ENCODE results near the gene RBFOX2. TPM values are rescaled to one million over a fixed set of nuclear protein-coding genes. Genes with fewer than 3 reads are reported as not detected.

RBFOX2 gene
- polyA plus RNA-seq, 2 donors = 22.6 to 31.1 TPM

- H3K4me1 ChIP-seq (ENCODE audit: control insufficient read depth in 2 of 2, insufficient read depth in 2 of 2, low read length in 1 of 2) = no peaks in the 10 kb centered on the region
- H3K36me3 ChIP-seq (ENCODE audit: control insufficient read depth in 2 of 2, insufficient read depth in 2 of 2, low read length in 1 of 2) = peaks cover 4% of the 10 kb centered on the region in 2 donors
- no peaks in the 10 kb centered on the region for H3K27me3 ChIP-seq (ENCODE audit: control insufficient read depth in 1 of 2, insufficient read depth in 2 of 2, low read length in 2 of 2)
- WGBS, 2 donors = 87 to 89% methylated on average over 2 of the region's 2 CpGs
- H3K27ac ChIP-seq (ENCODE audit: low read depth in 2 of 2, low read length in 1 of 2) = no peak overlapping the region
- H3K9me3 ChIP-seq (ENCODE audit: control insufficient read depth in 2 of 2, insufficient read depth in 1 of 2, low read depth in 1 of 2, low read length in 1 of 2) = no peaks in the 10 kb centered on the region
- no peak overlapping the region for H3K4me3 ChIP-seq (ENCODE audit: low read depth in 1 of 2, low read length in 2 of 2)
Observed at GRCh38 chr22:35754761-35755160, 273.9 kb downstream of the RBFOX2 start.

GRCh38 chr22:35752863-35753189 lies 275.8 kb downstream of the RBFOX2 start:
- Histone ChIP-seq H3K4me3 (ENCODE audit: low read depth in 1 of 2, low read length in 2 of 2) (no peak overlapping the region), H3K27me3 (ENCODE audit: control insufficient read depth in 1 of 2, insufficient read depth in 2 of 2, low read length in 2 of 2) (no peaks in the 10 kb centered on the region), H3K9me3 (ENCODE audit: control insufficient read depth in 2 of 2, insufficient read depth in 1 of 2, low read depth in 1 of 2, low read length in 1 of 2) (no peaks in the 10 kb centered on the region), H3K27ac (ENCODE audit: low read depth in 2 of 2, low read length in 1 of 2) (no peak overlapping the region), H3K4me1 (ENCODE audit: control insufficient read depth in 2 of 2, insufficient read depth in 2 of 2, low read length in 1 of 2) (no peaks in the 10 kb centered on the region), H3K36me3 (ENCODE audit: control insufficient read depth in 2 of 2, insufficient read depth in 2 of 2, low read length in 1 of 2) (peaks cover 4 to 5% of the 10 kb centered on the region in 2 donors)
- 77 to 87% methylated on average over 3 of the region's 3 CpGs for WGBS, 2 donors

- WGBS, 2 donors = 66 to 73% methylated on average over 5 of the region's 5 CpGs
- Histone ChIP-seq H3K36me3 (ENCODE audit: control insufficient read depth in 2 of 2, insufficient read depth in 2 of 2, low read length in 1 of 2) (peaks cover 4 to 5% of the 10 kb centered on the region in 2 donors), H3K4me1 (ENCODE audit: control insufficient read depth in 2 of 2, insufficient read depth in 2 of 2, low read length in 1 of 2) (no peaks in the 10 kb centered on the region)
Observed at GRCh38 chr22:35752006-35752862, 276.4 kb downstream of the RBFOX2 start.

GRCh38 chr22:35749808-35750207 lies 278.8 kb downstream of the RBFOX2 start:
- WGBS, 2 donors = 61 to 67% methylated on average over 10 of the region's 10 CpGs
- H3K4me1 ChIP-seq (ENCODE audit: control insufficient read depth in 2 of 2, insufficient read depth in 2 of 2, low read length in 1 of 2) = peaks cover 0 to 2% of the 10 kb centered on the region in 2 donors
- H3K4me3 ChIP-seq (ENCODE audit: low read depth in 1 of 2, low read length in 2 of 2) = no peak overlapping the region
- no peaks in the 10 kb centered on the region for H3K9me3 ChIP-seq (ENCODE audit: control insufficient read depth in 2 of 2, insufficient read depth in 1 of 2, low read depth in 1 of 2, low read length in 1 of 2)
- H3K36me3 ChIP-seq (ENCODE audit: control insufficient read depth in 2 of 2, insufficient read depth in 2 of 2, low read length in 1 of 2) = peaks cover 0 to 5% of the 10 kb centered on the region in 2 donors
- H3K27ac ChIP-seq (ENCODE audit: low read depth in 2 of 2, low read length in 1 of 2) = no peak overlapping the region
- H3K27me3 ChIP-seq (ENCODE audit: control insufficient read depth in 1 of 2, insufficient read depth in 2 of 2, low read length in 2 of 2) = no peaks in the 10 kb centered on the region

More at GRCh38 chr22:35752006-35752862, 276.4 kb downstream of the RBFOX2 start:
- H3K27ac ChIP-seq (ENCODE audit: low read depth in 2 of 2, low read length in 1 of 2) = no peak overlapping the region
- H3K27me3 ChIP-seq (ENCODE audit: control insufficient read depth in 1 of 2, insufficient read depth in 2 of 2, low read length in 2 of 2) = no peaks in the 10 kb centered on the region
- H3K9me3 ChIP-seq (ENCODE audit: control insufficient read depth in 2 of 2, insufficient read depth in 1 of 2, low read depth in 1 of 2, low read length in 1 of 2) = no peaks in the 10 kb centered on the region
- no peak overlapping the region for H3K4me3 ChIP-seq (ENCODE audit: low read depth in 1 of 2, low read length in 2 of 2)

GRCh38 chr22:35746946-35747703 lies 281.5 kb downstream of the RBFOX2 start:
- Histone ChIP-seq H3K36me3 (ENCODE audit: control insufficient read depth in 2 of 2, insufficient read depth in 2 of 2, low read length in 1 of 2) (peaks cover 0 to 9% of the 10 kb centered on the region in 2 donors), H3K4me3 (ENCODE audit: low read depth in 1 of 2, low read length in 2 of 2) (no peak overlapping the region), H3K27ac (ENCODE audit: low read depth in 2 of 2, low read length in 1 of 2) (no peak overlapping the region), H3K9me3 (ENCODE audit: control insufficient read depth in 2 of 2, insufficient read depth in 1 of 2, low read depth in 1 of 2, low read length in 1 of 2) (no peaks in the 10 kb centered on the region), H3K4me1 (ENCODE audit: control insufficient read depth in 2 of 2, insufficient read depth in 2 of 2, low read length in 1 of 2) (peaks cover 0 to 2% of the 10 kb centered on the region in 2 donors), H3K27me3 (ENCODE audit: control insufficient read depth in 1 of 2, insufficient read depth in 2 of 2, low read length in 2 of 2) (no peaks in the 10 kb centered on the region)
- WGBS, 2 donors = 59 to 69% methylated on average over 4 of the region's 4 CpGs

GRCh38 chr22:35746248-35746647 lies 282.4 kb downstream of the RBFOX2 start:
- H3K9me3 ChIP-seq (ENCODE audit: control insufficient read depth in 2 of 2, insufficient read depth in 1 of 2, low read depth in 1 of 2, low read length in 1 of 2) = no peaks in the 10 kb centered on the region
- H3K27ac ChIP-seq (ENCODE audit: low read depth in 2 of 2, low read length in 1 of 2) = no peak overlapping the region
- peaks cover 0 to 2% of the 10 kb centered on the region in 2 donors for H3K4me1 ChIP-seq (ENCODE audit: control insufficient read depth in 2 of 2, insufficient read depth in 2 of 2, low read length in 1 of 2)
- H3K27me3 ChIP-seq (ENCODE audit: control insufficient read depth in 1 of 2, insufficient read depth in 2 of 2, low read length in 2 of 2) = no peaks in the 10 kb centered on the region
- H3K4me3 ChIP-seq (ENCODE audit: low read depth in 1 of 2, low read length in 2 of 2) = no peak overlapping the region
- WGBS, 2 donors = 92 to 94% methylated on average over 9 of the region's 9 CpGs
- H3K36me3 ChIP-seq (ENCODE audit: control insufficient read depth in 2 of 2, insufficient read depth in 2 of 2, low read length in 1 of 2) = peaks cover 0 to 9% of the 10 kb centered on the region in 2 donors

- Histone ChIP-seq H3K9me3 (ENCODE audit: control insufficient read depth in 2 of 2, insufficient read depth in 1 of 2, low read depth in 1 of 2, low read length in 1 of 2) (no peaks in the 10 kb centered on the region), H3K4me3 (ENCODE audit: low read depth in 1 of 2, low read length in 2 of 2) (no peak overlapping the region), H3K4me1 (ENCODE audit: control insufficient read depth in 2 of 2, insufficient read depth in 2 of 2, low read length in 1 of 2) (peaks cover 0 to 2% of the 10 kb centered on the region in 2 donors), H3K36me3 (ENCODE audit: control insufficient read depth in 2 of 2, insufficient read depth in 2 of 2, low read length in 1 of 2) (peaks cover 4 to 9% of the 10 kb centered on the region in 2 donors), H3K27ac (ENCODE audit: low read depth in 2 of 2, low read length in 1 of 2) (no peak overlapping the region), H3K27me3 (ENCODE audit: control insufficient read depth in 1 of 2, insufficient read depth in 2 of 2, low read length in 2 of 2) (no peaks in the 10 kb centered on the region)
- 69 to 71% methylated on average over 6 of the region's 6 CpGs for WGBS, 2 donors
Observed at GRCh38 chr22:35743326-35743860, 285.2 kb downstream of the RBFOX2 start.

- Histone ChIP-seq H3K27me3 (ENCODE audit: control insufficient read depth in 1 of 2, insufficient read depth in 2 of 2, low read length in 2 of 2) (no peaks in the 10 kb centered on the region), H3K27ac (ENCODE audit: low read depth in 2 of 2, low read length in 1 of 2) (peak overlapping the region; percentile 28 to 53), H3K9me3 (ENCODE audit: control insufficient read depth in 2 of 2, insufficient read depth in 1 of 2, low read depth in 1 of 2, low read length in 1 of 2) (no peaks in the 10 kb centered on the region), H3K4me3 (ENCODE audit: low read depth in 1 of 2, low read length in 2 of 2) (no peak overlapping the region), H3K4me1 (ENCODE audit: control insufficient read depth in 2 of 2, insufficient read depth in 2 of 2, low read length in 1 of 2) (peaks cover 0 to 2% of the 10 kb centered on the region in 2 donors), H3K36me3 (ENCODE audit: control insufficient read depth in 2 of 2, insufficient read depth in 2 of 2, low read length in 1 of 2) (peaks cover 6 to 9% of the 10 kb centered on the region in 2 donors)
- WGBS, 2 donors = 82 to 86% methylated on average over 9 of the region's 9 CpGs
Observed at GRCh38 chr22:35742342-35743100, 286.1 kb downstream of the RBFOX2 start.

GRCh38 chr22:35740616-35741015 lies 288.0 kb downstream of the RBFOX2 start:
- H3K36me3 ChIP-seq (ENCODE audit: control insufficient read depth in 2 of 2, insufficient read depth in 2 of 2, low read length in 1 of 2) = peaks cover 6 to 7% of the 10 kb centered on the region in 2 donors
- 85 to 91% methylated on average over 1 of the region's 1 CpG for WGBS, 2 donors

More at GRCh38 chr22:35740616-35741015, 288.0 kb downstream of the RBFOX2 start:
- Histone ChIP-seq H3K27ac (ENCODE audit: low read depth in 2 of 2, low read length in 1 of 2) (no peak overlapping the region), H3K9me3 (ENCODE audit: control insufficient read depth in 2 of 2, insufficient read depth in 1 of 2, low read depth in 1 of 2, low read length in 1 of 2) (no peaks in the 10 kb centered on the region), H3K4me1 (ENCODE audit: control insufficient read depth in 2 of 2, insufficient read depth in 2 of 2, low read length in 1 of 2) (no peaks in the 10 kb centered on the region), H3K27me3 (ENCODE audit: control insufficient read depth in 1 of 2, insufficient read depth in 2 of 2, low read length in 2 of 2) (no peaks in the 10 kb centered on the region), H3K4me3 (ENCODE audit: low read depth in 1 of 2, low read length in 2 of 2) (no peak overlapping the region)

Measured in esophagus (tissue), 2 donors.